ENCODE data around the gene PEX1. TPM values are rescaled to one million over a fixed set of nuclear protein-coding genes. Genes with fewer than 3 reads are reported as not detected.
A peak's percentile ranks its signal among the peaks of the same experiment; 100 is the strongest.
"Not testable (repeated sequence)": the region's sequence is repeated elsewhere in the genome, so short reads cannot be mapped to it uniquely, and the experiment has no call there.

PEX1 gene
- total and polyA plus RNA-seq, 5 experiments from 2014 or later = 7.9 to 43.4 (median 10.1) TPM

- peaks cover 10 to 79% (median 27%) of the 10 kb centered on the region in 3 donors for H3K36me3 Mint-ChIP-seq
- ATAC-seq = no peak
- no peak overlapping the region for H3K27ac Mint-ChIP-seq
These were observed 29.8 kb downstream of the PEX1 start for GRCh38 chr7:92498557-92498956.

GRCh38 chr7:92496876-92497275 is 31.4 kb downstream of the PEX1 start:
- POLR2A ChIA-PET = no interaction called here
- H3K4me1 Mint-ChIP-seq = no peaks in the 10 kb centered on the region
- DNase-seq = no peak
- no peak overlapping the region for H3K4me3 Mint-ChIP-seq
- no peaks in the 10 kb centered on the region for H3K27me3 Mint-ChIP-seq
- no peak for ATAC-seq
- H3K27ac Mint-ChIP-seq = peak overlapping the region in 1 of 10 donors; percentile 25
- no peaks in the 10 kb centered on the region for H3K9me3 Mint-ChIP-seq
- H3K36me3 Mint-ChIP-seq = peaks cover 10 to 82% (median 27%) of the 10 kb centered on the region in 3 donors

More at GRCh38 chr7:92498557-92498956, 29.8 kb downstream of the PEX1 start:
- Mint-ChIP-seq H3K4me3 (no peak overlapping the region), H3K27me3 (no peaks in the 10 kb centered on the region), H3K9me3 (no peaks in the 10 kb centered on the region), H3K4me1 (no peaks in the 10 kb centered on the region)
- no peak for DNase-seq
- POLR2A ChIA-PET = no interaction called here

- peaks cover 0 to 1% (median 0%) of the 10 kb centered on the region in 4 donors for H3K4me1 Mint-ChIP-seq
- H3K27me3 Mint-ChIP-seq = no peaks in the 10 kb centered on the region
- peak overlapping the region in 1 of 10 donors; percentile 17 for H3K27ac Mint-ChIP-seq
- ATAC-seq (no peak), DNase-seq (no peak)
- H3K36me3 Mint-ChIP-seq = peaks cover 0 to 76% (median 16%) of the 10 kb centered on the region in 3 donors
- H3K4me3 Mint-ChIP-seq = no peak overlapping the region
- no peaks in the 10 kb centered on the region for H3K9me3 Mint-ChIP-seq
- POLR2A ChIA-PET = no interaction called here
These were observed 38.7 kb downstream of the PEX1 start for GRCh38 chr7:92489634-92490033.

GRCh38 chr7:92487804-92488203 is 40.5 kb downstream of the PEX1 start:
- Mint-ChIP-seq H3K27me3 (no peaks in the 10 kb centered on the region), H3K4me1 (peaks cover 0 to 1% (median 0%) of the 10 kb centered on the region in 4 donors), H3K9me3 (no peaks in the 10 kb centered on the region), H3K36me3 (peaks cover 0 to 63% (median 11%) of the 10 kb centered on the region in 3 donors), H3K27ac (no peak overlapping the region), H3K4me3 (no peak overlapping the region)
- ATAC-seq = no peak
- DNase-seq = no peak
- POLR2A ChIA-PET = no interaction called here

- Mint-ChIP-seq H3K36me3 (peaks cover 0 to 47% (median 11%) of the 10 kb centered on the region in 3 donors), H3K27ac (no peak overlapping the region), H3K27me3 (no peaks in the 10 kb centered on the region), H3K9me3 (no peaks in the 10 kb centered on the region), H3K4me3 (no peak overlapping the region), H3K4me1 (peaks cover 0 to 1% (median 0%) of the 10 kb centered on the region in 4 donors)
- POLR2A ChIA-PET = interaction anchor here (0.5 kb wide), 1 partner anchor 282 kb away, joined by 3 read pairs; no protein-coding TSS in a partner anchor
- ATAC-seq (no peak), DNase-seq (no peak)
These were observed 42.3 kb downstream of the PEX1 start for GRCh38 chr7:92485974-92486373.

GRCh38 chr7:92485267-92485892 is 42.9 kb downstream of the PEX1 start:
- no peaks in the 10 kb centered on the region for H3K27me3 Mint-ChIP-seq
- peak overlapping the region in 2 of 10 donors; percentile 4 to 25 for H3K27ac Mint-ChIP-seq
- POLR2A ChIA-PET = no interaction called here
- no peak overlapping the region for H3K4me3 Mint-ChIP-seq
- no peaks in the 10 kb centered on the region for H3K9me3 Mint-ChIP-seq
- peaks cover 0 to 1% (median 0%) of the 10 kb centered on the region in 4 donors for H3K4me1 Mint-ChIP-seq
- DNase-seq (no peak), ATAC-seq (no peak)
- peaks cover 0 to 41% (median 11%) of the 10 kb centered on the region in 3 donors for H3K36me3 Mint-ChIP-seq

GRCh38 chr7:92484226-92484625 is 44.1 kb downstream of the PEX1 start:
- H3K9me3 Mint-ChIP-seq, DNase-seq, H3K4me1 Mint-ChIP-seq, H3K27me3 Mint-ChIP-seq, ATAC-seq, H3K27ac Mint-ChIP-seq, H3K4me3 Mint-ChIP-seq, POLR2A ChIA-PET: not testable (repeated sequence)
- peaks cover 0 to 29% (median 9%) of the 10 kb centered on the region in 3 donors for H3K36me3 Mint-ChIP-seq

- H3K4me3 Mint-ChIP-seq, POLR2A ChIA-PET, ATAC-seq, H3K27me3 Mint-ChIP-seq, H3K9me3 Mint-ChIP-seq, H3K27ac Mint-ChIP-seq, DNase-seq, H3K4me1 Mint-ChIP-seq: not testable (repeated sequence)
- H3K36me3 Mint-ChIP-seq = peaks cover 0 to 24% (median 7%) of the 10 kb centered on the region in 3 donors
These were observed 44.7 kb downstream of the PEX1 start for GRCh38 chr7:92483624-92484023.

GRCh38 chr7:92479146-92479545 is 49.2 kb downstream of the PEX1 start:
- POLR2A ChIA-PET, ATAC-seq: not testable (repeated sequence)

GRCh38 chr7:92478711-92479110 is 49.6 kb downstream of the PEX1 start:
- H3K4me1 Mint-ChIP-seq = no peaks in the 10 kb centered on the region
- no peak for ATAC-seq
- no peaks in the 10 kb centered on the region for H3K9me3 Mint-ChIP-seq
- H3K36me3 Mint-ChIP-seq = peaks cover 0 to 2% (median 0%) of the 10 kb centered on the region in 3 donors
- H3K27ac Mint-ChIP-seq = no peak overlapping the region
- POLR2A ChIA-PET = no interaction called here
- no peak for DNase-seq
- H3K4me3 Mint-ChIP-seq = no peak overlapping the region
- H3K27me3 Mint-ChIP-seq = no peaks in the 10 kb centered on the region

More at GRCh38 chr7:92479146-92479545, 49.2 kb downstream of the PEX1 start:
- DNase-seq, H3K27me3 Mint-ChIP-seq, H3K36me3 Mint-ChIP-seq, H3K4me1 Mint-ChIP-seq, H3K9me3 Mint-ChIP-seq, H3K4me3 Mint-ChIP-seq, H3K27ac Mint-ChIP-seq: not testable (repeated sequence)

GRCh38 chr7:92478095-92478494 is 50.2 kb downstream of the PEX1 start:
- Mint-ChIP-seq H3K27ac (no peak overlapping the region), H3K27me3 (no peaks in the 10 kb centered on the region), H3K4me1 (no peaks in the 10 kb centered on the region), H3K9me3 (no peaks in the 10 kb centered on the region), H3K4me3 (no peak overlapping the region), H3K36me3 (peaks cover 0 to 3% (median 2%) of the 10 kb centered on the region in 3 donors)
- ATAC-seq (no peak), DNase-seq (no peak)
- POLR2A ChIA-PET = no interaction called here

- H3K4me1 Mint-ChIP-seq, ATAC-seq, DNase-seq, H3K9me3 Mint-ChIP-seq, H3K27me3 Mint-ChIP-seq, H3K36me3 Mint-ChIP-seq, POLR2A ChIA-PET: not testable (repeated sequence)
- H3K27ac Mint-ChIP-seq = peak within 1 kb of the TSS in 1 of 10 donors; percentile 57
- H3K4me3 Mint-ChIP-seq = peak within 1 kb of the TSS in 1 of 10 donors; percentile 35
These were observed 50.6 kb downstream of the PEX1 start, which contains the start of gene ERVW-1 for GRCh38 chr7:92477681-92478080. Gene ERVW-1, minus strand, starts transcription at chr7:92477946. Its CDS starts 7,565 bp downstream, at chr7:92470381.

- H3K4me3 Mint-ChIP-seq, H3K9me3 Mint-ChIP-seq, H3K27me3 Mint-ChIP-seq, H3K36me3 Mint-ChIP-seq, H3K4me1 Mint-ChIP-seq, ATAC-seq, DNase-seq, POLR2A ChIA-PET: not testable (repeated sequence)
- H3K27ac Mint-ChIP-seq = peak overlapping the region in 1 of 10 donors; percentile 57
These were observed 52.3 kb downstream of the PEX1 start for GRCh38 chr7:92475851-92476590.
